GM20000 (cell line): Measurements from ENCODE around the gene CISD1.
A peak's percentile ranks its signal among the peaks of the same experiment; 100 is the strongest.
"Not testable (repeated sequence)": the region's sequence is repeated elsewhere in the genome, so short reads cannot be mapped to it uniquely, and the experiment has no call there.

ENCODE experiments used
- DNase-seq: peaks from one replicate; pipeline ENCODE4 v3.0.0; 2012; ENCODE audit warnings: low spot score
- TF ChIP-seq, protein P1 (sequence below): IDR thresholded peaks from 2 replicates; pipeline ENCODE4 v1.5.1; 2012; ENCODE audit warnings: mild to moderate bottlenecking, control low read depth; ENCODE audit errors: extremely low read depth, missing control alignments

CISD1 gene

DNA sequence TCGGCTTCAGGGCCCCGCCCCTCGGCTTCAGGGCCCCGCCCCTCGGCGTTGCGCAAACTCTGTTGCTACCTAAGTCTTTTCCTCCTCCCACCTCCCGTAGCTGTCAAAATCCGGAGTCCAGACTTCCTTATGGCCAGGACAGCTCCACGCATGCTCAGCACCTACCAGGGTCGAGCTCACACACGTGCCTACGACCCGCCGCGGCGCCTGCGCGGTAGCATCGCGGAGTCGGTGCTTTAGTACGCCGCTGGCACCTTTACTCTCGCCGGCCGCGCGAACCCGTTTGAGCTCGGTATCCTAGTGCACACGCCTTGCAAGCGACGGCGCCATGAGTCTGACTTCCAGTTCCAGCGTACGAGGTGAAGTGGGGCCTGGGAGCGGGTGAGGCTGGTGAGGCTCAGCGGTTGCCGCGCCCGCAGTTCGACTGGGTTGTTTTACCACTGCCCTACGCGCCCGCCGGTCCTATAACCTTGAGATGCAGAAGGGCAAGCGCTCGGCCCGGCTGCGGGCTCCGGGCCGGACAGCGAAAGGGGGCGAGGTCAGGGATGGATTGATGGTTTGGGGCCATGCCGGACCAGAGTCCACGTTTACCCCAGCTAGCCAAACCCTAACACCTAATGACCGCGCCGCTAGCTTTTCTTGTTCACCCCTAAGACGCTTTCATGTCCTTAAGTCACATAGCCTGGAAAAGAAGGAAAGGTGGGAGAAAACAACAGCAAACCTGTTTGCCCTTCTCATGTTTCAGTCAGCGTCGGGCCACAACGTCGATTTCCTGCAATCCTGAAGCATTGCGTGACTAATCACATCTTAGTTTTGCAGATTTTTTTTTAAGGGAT is at the start of gene CISD1:
CISD1 (plus strand) TSS at position 217 of the 836 bp plus-strand sequence; CDS start at position 329, 112 bp downstream.
- DNase-seq: peak; percentile 95
- TF ChIP-seq, protein P1, sequence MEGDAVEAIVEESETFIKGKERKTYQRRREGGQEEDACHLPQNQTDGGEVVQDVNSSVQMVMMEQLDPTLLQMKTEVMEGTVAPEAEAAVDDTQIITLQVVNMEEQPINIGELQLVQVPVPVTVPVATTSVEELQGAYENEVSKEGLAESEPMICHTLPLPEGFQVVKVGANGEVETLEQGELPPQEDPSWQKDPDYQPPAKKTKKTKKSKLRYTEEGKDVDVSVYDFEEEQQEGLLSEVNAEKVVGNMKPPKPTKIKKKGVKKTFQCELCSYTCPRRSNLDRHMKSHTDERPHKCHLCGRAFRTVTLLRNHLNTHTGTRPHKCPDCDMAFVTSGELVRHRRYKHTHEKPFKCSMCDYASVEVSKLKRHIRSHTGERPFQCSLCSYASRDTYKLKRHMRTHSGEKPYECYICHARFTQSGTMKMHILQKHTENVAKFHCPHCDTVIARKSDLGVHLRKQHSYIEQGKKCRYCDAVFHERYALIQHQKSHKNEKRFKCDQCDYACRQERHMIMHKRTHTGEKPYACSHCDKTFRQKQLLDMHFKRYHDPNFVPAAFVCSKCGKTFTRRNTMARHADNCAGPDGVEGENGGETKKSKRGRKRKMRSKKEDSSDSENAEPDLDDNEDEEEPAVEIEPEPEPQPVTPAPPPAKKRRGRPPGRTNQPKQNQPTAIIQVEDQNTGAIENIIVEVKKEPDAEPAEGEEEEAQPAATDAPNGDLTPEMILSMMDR: no peak

DNA sequence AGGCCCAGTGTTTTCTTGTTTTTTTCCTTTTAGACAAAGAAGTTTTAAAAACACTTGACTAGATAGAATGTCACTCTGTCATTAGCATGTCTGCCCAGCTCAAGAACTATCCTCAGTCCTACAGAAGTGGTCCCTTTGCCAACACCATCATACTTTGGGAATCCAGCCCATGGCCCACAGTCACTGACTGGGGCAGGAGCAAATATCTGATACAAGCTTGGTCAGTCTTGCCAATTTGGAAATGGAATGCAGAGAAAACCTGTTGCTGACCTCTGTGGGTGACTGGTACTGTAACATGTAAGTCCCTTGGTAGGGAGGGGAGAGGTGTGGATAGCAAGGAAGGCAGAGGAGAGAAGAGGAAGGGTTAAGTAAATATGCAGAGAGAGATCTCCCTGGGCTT is 49.1 kb upstream of the CISD1 start:
- DNase-seq: no peak
- TF ChIP-seq, protein P1: no peak

DNA sequence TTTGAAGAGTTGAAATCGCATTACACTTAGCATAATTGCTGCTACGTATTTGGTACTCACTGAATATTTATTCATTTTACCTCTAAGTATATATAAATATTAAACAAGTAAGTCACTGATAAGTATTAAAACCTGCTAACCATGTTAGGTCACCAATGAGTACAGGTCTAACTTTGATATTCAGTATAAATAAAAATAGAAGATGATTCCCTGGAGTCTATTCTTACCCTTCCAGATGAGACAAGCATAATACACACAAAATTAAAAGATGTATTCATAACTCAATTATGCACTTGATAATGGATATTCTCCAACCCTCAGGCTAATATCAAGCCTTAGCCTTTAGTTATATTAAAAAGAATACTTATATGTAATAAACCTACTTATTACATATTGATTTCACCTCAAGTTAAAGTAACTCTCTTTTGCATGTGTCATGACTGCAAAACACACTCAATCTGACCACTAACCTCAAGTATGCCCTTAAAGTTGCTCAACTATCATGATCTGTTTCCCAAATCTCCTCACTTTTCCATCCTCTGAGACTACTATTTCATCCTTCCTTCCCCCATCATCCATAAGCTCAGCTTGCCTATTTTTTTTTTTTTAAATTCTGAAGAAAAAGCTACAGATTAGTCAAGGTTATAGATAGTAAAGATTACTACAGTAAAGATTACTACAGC is 48.1 kb upstream of the CISD1 start:
- no peak for DNase-seq
- TF ChIP-seq, protein P1: no peak

- TF ChIP-seq, protein P1: no peak
- no peak for DNase-seq
Measured at GRCh38 chr10:58225654-58226053, 43.3 kb upstream of the CISD1 start.

GRCh38 chr10:58229856-58230255 is 39.1 kb upstream of the CISD1 start:
- DNase-seq: not testable (repeated sequence)

GRCh38 chr10:58237014-58237834 is 31.7 kb upstream of the CISD1 start:
- TF ChIP-seq, protein P1: no peak
- DNase-seq: no peak

DNA sequence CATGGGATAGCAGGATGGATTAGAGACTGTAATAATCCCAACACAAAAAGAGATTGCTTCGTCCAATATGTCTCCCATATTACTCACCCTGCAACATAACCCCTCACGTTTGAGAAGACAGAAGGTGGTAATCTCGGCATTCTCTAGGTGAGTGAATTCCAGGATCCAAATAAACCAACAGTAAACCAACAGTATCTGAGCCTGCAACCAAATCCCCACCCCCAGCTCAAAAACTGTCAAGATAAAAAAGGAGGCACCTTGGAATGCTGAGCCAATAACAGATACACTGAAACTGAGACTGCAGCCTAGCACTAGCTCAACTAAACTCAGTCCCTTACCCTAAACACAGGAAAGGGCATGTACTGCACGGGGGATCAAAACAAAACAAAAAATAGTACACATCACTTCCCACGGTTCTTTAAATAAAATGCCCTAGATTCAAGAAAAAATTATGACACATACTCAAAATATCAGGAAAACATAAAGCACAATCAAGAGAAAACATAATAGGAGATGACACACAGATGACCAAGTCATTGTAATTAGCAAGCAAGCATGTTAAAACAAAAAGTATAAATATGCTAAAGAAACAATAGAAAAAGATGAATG is 29.3 kb upstream of the CISD1 start:
- no peak for DNase-seq
- TF ChIP-seq, protein P1: no peak
